Ammon's horn (tissue), 1 donor: Measurements from ENCODE around the gene C13orf46.
"Not testable (repeated sequence)": the region's sequence is repeated elsewhere in the genome, so short reads cannot be mapped to it uniquely, and the experiment has no call there.

Experiments
- DNase-seq: peaks from one replicate; pipeline ENCODE4 v3.0.0-alpha.2; 2016; ENCODE audit warnings: low spot score

Gene C13orf46

GRCh38 chr13:113973218-113974164 lies at the start of gene C13orf46:
TSS of gene C13orf46 (minus strand) at chr13:113974076. CDS start at chr13:113973997, 79 bp downstream.
- no peak for DNase-seq

GRCh38 chr13:114022876-114023275 lies 49.0 kb upstream of the C13orf46 start:
- DNase-seq = no peak

GRCh38 chr13:114022309-114022669 lies 48.4 kb upstream of the C13orf46 start:
- DNase-seq = no peak

GRCh38 chr13:114021464-114022308 lies 47.8 kb upstream of the C13orf46 start:
- peak; percentile 51 for DNase-seq

- no peak for DNase-seq
Observed at GRCh38 chr13:114020750-114021463, 47.0 kb upstream of the C13orf46 start.

GRCh38 chr13:114020134-114020533 lies 46.3 kb upstream of the C13orf46 start:
- not testable (repeated sequence) for DNase-seq

GRCh38 chr13:114019367-114019766 lies 45.5 kb upstream of the C13orf46 start:
- no peak for DNase-seq

DNA sequence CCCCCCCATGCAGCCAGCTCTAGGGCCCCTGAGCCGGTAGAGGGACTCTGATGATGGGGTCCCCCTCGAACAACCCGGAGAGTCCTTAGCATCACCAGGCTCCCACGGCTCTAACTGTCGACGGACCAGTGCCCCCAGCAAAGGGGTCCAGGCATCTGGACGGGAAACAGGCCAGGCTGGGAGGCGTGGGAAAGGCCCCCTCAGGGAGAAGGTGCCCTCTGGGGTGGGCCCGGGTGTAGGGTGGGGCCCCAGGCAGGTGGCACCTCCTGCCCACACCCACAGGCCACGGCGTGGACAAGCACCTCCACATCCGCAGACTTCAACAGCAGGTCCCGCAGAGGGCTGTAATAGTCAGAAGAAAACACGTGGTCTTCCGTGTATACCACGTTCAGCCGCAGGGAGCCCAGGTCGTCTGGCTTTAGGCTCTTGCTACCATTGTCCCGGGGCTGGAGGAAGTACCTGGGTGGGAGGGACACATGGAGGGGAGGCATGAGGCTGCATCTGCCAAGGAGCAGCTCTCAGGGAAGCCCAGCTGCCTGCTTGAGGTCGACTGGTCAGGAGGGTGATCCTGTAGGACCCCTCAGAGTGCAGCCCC lies 44.7 kb upstream of the C13orf46 start:
- no peak for DNase-seq

DNA sequence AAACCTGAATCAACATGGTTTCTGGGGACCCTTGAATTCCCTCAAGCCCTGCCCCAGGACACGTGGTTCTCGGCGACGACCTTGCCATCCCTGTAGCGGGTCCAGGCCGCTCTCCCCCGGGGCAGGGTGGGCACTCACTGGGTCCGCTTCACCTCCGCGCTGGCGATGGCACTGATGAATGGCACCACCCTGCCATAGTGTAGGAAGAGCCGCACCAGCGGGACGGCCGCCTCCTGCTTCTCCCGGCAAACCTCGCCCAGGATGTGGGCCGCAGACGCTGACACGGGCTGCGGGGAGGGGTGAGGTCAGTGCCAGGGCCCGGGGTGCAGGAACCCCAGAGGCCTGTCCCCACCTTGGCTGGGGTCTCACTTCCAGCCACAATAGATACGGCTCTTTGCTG lies 44.1 kb upstream of the C13orf46 start:
- no peak for DNase-seq

- no peak for DNase-seq
Observed at GRCh38 chr13:114017028-114017630, 43.3 kb upstream of the C13orf46 start.

GRCh38 chr13:114016321-114017027 lies 42.6 kb upstream of the C13orf46 start:
- DNase-seq = no peak

DNA sequence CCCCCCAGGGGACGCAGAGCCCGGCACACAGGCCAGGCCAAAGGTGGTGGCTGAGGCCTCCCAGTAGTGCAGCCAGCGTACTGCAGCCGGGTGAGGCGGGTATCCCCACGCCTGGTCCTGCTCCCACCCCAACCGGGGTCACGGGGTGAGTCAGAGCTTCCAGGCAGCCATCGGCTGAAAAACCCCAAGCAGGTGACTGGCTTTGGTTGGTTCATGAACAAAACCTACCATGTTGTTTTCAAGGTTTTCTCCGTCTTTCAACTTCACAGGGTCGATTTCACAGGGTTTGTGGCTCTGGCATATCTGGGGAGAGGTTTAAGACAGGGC lies 42.1 kb upstream of the C13orf46 start:
- no peak for DNase-seq

DNA sequence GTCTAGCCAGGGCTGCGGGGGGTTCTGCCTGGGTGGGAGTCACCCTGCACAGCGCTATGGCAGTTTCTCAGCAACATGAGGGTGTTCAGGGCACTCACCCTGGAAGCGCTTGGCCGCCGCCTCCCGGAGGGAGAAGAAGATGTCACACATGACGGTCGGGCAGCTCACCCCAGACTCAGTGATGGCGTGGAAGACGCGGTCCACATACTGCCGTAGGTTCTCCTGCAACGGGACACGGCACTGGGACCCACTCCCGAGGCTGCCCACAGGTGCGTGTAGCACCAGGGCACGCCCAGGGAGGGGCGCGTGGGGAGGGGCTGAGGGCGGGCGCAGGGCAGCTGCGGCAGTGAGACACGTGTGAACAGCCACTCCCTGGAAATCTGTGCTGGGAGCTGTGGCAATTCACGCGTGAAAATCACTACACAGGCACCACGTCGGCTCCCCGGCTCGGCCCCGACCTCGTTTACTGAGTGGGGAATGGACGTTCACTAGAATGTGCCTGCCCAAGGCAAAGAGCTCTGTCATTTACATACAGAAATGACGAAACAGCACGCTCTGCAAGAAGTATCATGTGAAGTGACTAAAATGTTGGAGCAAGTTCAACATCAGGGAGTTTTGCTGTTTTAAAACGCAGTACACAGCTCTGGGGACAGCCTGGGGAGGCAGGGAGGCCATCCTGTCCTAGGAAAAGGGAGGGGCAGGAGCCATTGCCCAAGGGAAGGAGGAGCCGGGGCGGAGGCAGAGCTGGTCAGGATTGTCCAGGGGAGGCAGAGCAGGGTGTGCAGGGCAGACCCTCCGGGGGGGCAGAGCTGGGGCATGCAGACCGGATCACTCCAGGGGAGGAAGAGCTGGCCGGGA lies 41.5 kb upstream of the C13orf46 start:
- no peak for DNase-seq

DNA sequence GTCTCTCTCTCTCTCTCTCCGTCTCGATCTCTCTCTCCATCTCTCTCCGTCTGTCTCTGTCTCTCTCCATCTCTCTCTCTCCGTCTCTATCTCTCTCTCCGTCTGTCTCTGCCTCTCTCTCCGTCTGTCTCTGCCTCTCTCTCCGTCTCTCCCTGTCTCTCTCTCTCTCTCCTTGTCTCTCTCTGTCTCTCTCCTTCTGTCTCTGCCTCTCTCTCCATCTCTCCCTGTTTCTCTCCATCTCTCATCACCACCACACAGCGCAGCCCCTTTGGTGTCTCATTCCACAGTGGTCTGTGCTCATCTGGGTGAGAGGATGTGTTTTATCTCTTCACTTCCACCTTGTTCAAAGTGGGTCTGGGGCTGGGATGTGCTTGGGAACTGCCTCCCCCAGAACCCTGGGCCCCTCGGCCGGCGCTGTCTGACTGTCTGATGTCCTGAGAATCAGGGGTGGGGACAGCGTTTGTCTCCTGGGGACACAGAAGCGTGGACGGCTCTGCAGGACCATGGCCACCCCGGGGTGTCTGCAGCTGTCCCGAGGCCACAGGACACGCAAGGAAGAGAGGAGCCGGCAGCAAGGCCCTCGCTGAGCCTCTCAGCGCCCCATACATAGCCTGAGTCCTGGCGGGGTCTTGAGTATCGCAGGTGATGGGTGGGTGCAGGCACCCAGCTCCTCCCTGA lies 40.2 kb upstream of the C13orf46 start:
- no peak for DNase-seq

- no peak for DNase-seq
Observed at GRCh38 chr13:114013336-114013735, 39.5 kb upstream of the C13orf46 start.

DNA sequence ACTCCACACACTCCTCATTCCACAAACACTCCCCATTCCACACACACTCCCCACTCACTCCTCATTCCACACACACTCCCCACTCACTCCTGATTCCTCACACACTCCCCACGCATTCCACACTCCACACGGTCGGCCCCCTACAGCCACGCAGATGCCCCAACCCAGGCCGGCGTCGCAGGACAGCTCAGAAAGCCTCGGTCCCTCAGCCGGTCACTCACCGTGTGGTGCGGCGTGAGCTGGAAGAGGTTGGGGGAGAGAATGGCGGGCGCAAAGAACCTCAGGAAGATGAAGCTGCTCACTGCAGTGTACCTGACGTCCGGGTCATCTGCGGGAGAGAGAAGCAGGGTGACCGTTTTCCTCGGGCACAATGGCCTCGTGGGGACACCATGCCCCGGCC lies 39.0 kb upstream of the C13orf46 start:
- DNase-seq = no peak

GRCh38 chr13:114012141-114012540 lies 38.3 kb upstream of the C13orf46 start:
- DNase-seq = no peak

DNA sequence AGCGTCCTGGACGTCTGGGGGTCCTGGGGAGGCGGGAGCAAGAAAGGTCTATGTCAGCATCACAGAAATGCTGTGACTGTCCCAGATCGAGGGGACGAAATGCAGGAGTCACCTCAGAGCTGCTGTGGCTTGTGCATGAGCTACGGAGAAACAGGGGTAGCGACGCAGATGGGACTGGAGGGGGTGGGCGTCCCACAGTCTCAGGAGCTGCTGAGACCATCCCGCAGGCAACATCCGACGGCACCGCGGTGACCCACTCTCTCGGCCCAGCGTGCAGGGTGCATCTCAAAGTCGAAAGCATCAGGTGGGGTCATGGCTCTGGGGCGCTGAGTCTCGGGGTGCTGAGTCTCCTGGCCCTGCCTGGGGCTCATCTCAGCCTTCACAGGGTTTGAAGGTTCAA lies 37.4 kb upstream of the C13orf46 start:
- DNase-seq = no peak

DNA sequence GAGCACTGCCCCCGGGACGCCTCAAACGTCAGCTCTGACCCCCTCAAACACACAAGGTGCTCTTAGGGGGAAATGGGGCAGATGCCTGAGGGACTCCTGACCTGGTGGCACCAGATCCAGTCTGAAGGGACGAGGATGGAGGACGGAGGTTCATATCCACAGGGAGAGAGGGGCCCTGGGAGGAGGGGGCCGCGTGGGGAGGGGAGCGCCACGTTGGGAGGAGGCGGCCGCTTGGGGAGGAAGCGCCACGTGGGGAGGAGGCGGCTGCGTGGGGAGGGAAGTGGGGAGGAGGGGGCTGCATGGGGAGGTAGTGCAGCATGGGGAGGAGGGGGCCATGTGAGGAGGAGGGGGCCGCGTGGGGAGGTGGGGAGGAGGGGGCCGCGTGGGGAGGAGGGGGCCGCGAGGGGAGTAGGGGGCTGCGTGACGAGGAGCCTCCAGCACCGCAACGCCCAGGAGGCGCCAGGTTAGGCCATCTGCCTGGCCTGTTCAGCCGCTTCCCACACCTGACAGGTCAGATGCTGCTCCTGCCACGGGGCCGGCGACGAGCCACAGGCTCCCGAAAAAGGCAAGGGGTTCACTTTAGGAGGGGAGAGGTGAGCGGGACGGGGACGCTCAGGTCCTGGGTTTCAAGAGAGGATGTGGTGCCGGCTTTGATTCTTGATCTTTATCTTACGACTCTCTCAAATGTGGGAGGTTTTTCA lies 36.7 kb upstream of the C13orf46 start:
- no peak for DNase-seq
